Stimulated activated CD4-positive, alpha-beta T cell treated with anti-CD3 and anti-CD28 coated beads, Interleukin-1b, Interleukin-23, amount 100 ng/mL, for 1 hour (primary cell): ENCODE data around the gene DMRT2.

Experiments
- DNase-seq, 2 donors: peaks; one replicate each; pipeline ENCODE4 v3.0.0-alpha.2; 2020; ENCODE audit warnings: low read depth in 2 of 2

The DMRT2 gene

GRCh38 chr9:1047591-1048230, 2.4 kb upstream of the DMRT2 start:
- DNase-seq = no peak

DNA sequence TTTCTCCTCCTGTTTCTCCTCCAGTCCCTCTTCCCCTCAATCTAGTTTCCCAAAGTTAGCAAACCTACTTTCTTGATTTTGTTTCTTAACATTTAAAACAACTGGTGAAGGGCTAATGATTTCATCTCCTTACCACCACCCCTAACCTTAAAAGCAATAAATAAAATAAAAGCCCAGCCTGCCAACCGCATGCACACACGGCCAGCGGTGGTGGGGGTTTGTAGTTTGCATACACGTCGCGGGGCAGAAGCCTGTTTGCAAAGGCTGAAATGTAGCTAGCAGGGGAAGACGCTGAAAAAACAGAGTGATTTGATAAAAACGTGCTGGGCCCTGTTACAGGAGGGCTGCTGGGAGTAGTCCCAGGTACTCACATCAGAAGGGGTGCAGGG, 1.9 kb upstream of the DMRT2 start:
- DNase-seq = no peak

DNA sequence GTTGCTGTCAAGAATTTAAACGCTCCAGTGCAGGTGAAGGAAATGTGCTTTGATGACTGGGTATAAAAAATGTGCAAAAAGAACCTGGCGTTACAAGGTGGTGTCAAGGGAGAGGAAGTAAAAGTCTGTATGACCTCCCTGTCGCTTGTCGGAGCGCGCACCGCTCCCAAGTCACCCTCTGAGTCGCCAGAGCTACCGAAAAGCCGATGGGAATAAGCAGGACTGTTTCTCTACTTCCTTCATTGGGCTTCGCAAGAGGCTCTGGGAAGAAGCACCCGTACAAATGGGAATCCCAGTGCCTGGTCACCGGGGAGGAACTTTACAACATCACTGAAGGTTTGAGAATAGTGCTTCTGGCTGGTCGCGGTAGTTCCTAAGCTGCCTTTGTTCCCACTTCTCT, 1.3 kb upstream of the DMRT2 start:
- no peak for DNase-seq

GRCh38 chr9:1049641-1050040, 516 bp upstream of the DMRT2 start:
- DNase-seq = no peak

GRCh38 chr9:1051210-1051583, 1.0 kb downstream of the DMRT2 start:
- no peak for DNase-seq

- DNase-seq = no peak
These were observed 1.6 kb downstream of the DMRT2 start for GRCh38 chr9:1051584-1052275.

- DNase-seq = no peak
These were observed 2.5 kb downstream of the DMRT2 start for GRCh38 chr9:1052365-1053281.

DNA sequence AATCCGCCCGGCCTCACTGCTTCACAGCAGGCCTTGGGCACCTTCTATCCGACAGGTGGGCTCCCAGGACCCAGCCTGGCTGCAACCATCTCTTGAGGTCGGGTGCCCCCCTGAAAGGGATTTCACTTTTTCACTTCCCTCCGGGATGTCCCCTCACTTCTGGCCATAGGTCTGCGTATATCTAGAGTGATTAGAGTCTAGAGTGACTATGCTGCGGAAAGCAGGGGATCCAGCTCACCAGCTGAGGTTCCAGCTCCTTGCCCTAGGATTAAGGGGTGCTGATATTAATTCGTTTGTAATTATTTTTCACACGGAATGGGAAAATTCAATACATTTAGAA, 3.1 kb downstream of the DMRT2 start:
- no peak for DNase-seq

GRCh38 chr9:1053986-1054425, 3.8 kb downstream of the DMRT2 start:
- DNase-seq = no peak

DNA sequence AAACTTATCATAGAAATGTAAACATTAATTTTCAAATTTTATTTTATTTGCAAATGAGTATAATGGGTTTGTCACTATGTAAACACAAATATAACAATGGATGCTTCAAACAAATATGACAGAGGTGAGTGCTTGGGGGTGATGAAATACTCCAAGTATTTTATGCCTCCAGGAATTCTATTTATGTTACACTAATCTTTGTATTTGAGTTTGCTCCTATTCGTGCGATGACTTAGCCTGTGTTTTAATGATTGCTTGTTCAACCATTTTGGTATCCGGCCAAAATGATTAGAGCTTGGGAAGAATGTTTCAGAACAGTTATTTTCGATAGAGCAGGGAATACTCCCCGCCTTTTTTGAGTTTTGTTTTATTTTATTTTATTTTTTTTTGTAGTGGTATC, 5.0 kb downstream of the DMRT2 start:
- DNase-seq = no peak

GRCh38 chr9:1057910-1058309, 7.8 kb downstream of the DMRT2 start:
- DNase-seq = no peak

- DNase-seq = no peak
These were observed 8.8 kb downstream of the DMRT2 start for GRCh38 chr9:1058826-1059487.

DNA sequence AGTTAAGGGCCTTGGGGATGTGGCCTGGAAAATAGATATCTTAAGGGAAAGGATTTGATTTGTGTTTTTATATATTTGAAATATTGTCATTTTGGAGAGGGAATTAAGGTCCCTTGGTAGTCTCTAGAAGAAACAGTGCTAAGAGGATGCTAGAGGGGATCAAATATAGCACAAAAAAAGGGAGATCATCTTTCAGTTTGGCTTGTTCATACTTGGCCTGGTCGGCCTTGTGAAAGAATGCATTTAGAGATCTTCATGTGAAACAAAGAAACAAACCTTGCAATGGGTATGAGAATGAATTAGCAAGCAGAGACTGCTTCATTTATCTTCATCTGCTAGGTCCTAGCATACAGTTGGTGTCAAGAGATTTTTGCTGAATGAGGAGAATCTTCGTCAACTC, 15.0 kb downstream of the DMRT2 start:
- no peak for DNase-seq

DNA sequence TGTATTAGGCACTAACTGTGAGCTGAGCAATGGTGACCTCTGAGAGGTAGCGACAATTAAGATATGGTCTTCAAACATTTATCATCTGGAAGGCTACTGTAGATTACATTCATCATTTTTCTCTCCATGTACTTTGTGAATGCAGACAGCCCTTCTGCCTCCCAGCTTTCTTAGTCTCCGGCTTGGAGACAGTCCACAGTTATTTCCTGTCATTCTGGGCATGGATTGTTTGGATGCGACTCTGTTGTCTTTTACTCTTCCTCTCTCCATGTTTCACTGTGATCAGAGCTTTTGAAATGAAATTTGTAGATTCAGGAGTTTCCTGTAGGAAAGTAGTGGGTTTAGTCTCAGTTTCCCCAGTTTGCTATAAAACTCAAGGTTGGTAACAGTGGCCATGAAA, 20.5 kb downstream of the DMRT2 start:
- no peak for DNase-seq

- DNase-seq = no peak
These were observed 21.6 kb downstream of the DMRT2 start for GRCh38 chr9:1071730-1072129.

GRCh38 chr9:1073497-1073896, 23.3 kb downstream of the DMRT2 start:
- no peak for DNase-seq

GRCh38 chr9:1077616-1078015, 27.5 kb downstream of the DMRT2 start:
- DNase-seq = no peak

- DNase-seq = no peak
These were observed 33.3 kb downstream of the DMRT2 start for GRCh38 chr9:1083325-1083913.

DNA sequence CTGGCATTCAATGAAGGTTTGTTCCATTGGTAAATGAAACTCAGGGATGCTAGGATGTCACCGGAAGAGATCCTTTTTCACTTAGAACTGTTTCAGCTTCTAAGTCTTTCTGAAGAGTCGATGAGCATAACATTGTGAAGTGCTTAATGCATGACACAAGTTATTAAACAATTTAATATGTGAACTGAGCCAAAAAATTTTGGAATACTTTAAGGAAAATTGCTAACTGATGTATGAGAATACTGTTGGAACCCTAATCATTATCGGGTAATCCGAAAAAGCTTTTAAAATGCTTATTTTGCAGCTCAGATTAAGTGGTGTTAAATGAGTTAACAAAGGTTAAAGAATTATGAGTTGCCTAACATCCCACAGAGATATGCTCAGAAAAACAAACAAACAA, 34.9 kb downstream of the DMRT2 start:
- no peak for DNase-seq

DNA sequence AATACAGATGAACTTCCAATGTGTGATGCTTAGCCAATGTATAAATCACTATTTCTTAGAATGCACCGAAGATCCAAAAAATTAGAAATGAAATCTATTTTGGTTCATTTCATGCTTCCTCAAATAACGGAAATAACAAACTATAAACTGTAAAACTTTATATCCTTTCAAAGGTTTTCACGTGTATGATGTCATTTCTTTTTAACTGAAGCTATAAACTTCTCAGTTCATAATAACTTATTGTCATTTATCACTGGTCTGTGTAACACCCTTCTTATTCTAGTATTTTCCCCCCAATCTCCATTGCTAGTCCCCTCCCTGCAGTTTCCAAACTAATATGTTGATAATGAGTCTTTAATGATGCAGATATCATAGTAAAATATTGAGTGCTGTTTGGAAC, 36.4 kb downstream of the DMRT2 start:
- DNase-seq = no peak

DNA sequence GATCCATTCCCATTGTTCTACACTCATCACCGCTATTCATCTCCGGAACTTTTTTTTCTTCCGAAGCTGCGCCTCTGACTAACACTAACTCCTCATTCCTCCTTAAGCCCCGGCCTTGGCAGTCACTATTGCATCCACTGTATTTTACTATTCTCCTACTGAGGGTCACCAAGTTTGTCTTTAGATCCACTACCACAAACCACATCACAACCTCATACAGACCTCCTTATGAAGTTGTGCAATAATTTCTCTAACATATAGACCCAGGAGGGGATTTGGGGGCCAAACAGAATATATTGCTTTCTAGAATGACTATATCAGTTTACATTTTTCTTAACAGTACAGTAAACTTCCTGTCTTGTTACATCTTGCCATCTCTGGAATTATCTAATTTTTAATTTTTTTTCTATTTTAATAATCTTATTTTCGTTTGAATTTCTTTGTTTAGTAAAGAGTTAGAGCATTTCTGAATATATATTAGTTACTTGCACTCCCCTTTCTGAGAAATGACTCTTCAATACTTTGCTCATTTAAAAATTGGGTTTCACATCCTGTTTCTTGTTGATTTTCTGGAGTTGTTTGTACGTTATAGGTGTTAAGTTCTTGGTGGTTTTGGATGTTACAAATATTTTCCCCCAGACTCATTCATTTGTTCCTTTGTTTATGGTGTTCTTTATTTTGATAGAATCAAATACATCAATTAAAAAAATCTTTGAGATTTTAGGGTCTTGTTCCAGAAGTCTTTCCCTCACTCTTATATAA, 37.1 kb downstream of the DMRT2 start:
- DNase-seq = no peak
